GM18873 (cell line): ENCODE results near the gene FARS2.
"Not testable (repeated sequence)": the region's sequence is repeated elsewhere in the genome, so short reads cannot be mapped to it uniquely, and the experiment has no call there.

Experiments
- ATAC-seq: cut with Tn5 transposase; IDR thresholded peaks from one replicate; pipeline ENCODE4 v1.9.1; 2021; ENCODE audit warnings: mild to moderate bottlenecking, moderate library complexity, moderate number of reproducible peaks; ENCODE audit not compliant: unreplicated experiment, low FRiP score

Gene FARS2

GRCh38 chr6:5645328-5646290 is 384.3 kb downstream of the FARS2 start:
- ATAC-seq = no peak

- ATAC-seq = no peak
Observed at GRCh38 chr6:5652406-5653137, 391.3 kb downstream of the FARS2 start.

DNA sequence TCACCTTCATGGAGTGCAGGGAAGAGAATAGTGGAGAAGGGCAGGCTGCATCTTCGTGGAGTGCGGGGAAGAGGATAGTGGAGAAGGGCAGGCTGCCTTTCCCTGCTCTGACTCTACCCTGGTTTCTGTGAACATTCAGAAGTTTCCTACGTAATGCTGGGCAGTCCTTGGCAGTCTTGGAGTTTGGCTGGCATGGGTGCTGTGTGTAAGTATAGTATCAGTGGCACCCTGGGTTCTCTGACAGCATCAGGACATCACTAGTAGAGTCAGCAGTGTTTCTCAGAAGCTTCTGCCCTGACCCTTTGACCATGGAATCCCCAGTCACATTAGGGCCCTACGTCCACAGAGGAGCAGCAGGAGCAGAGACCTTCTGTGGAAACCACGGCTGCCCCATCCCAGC is 392.5 kb downstream of the FARS2 start:
- no peak for ATAC-seq

DNA sequence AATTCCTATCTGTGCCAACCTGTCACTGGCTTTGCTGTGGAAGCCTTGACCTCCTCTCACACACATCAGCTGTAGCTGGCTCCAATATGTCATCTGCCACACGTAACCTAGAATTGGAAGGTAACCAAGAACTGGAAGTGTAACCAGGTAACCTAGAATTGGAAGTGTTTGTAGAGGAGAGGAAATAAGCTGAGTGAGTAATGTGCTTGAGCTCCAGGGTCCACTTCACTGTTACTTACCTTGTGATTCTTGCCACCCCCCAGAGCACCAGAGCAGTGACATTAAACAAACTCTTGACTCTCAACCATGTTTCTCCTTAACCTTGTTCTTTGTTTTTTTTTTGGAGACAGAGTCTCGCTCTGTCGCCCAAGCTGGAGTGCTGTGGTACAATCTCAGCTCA is 394.9 kb downstream of the FARS2 start:
- no peak for ATAC-seq

DNA sequence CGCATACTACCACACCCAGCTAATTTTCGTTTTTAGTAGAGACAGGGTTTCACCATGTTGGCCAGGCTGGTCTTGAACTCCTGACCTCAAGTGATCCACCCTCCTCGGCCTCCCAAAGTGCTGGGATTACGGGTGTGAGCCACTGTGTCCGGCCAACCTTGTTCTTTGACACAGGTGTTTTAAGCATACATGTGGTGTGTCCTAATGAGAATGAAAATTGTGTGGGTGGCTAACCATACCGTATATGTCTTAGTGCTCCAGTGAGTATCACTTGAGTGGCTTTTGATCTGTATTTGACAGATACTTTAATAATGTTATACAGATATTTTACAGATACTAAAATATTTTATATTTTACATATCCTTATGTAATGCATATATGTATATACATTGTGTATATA is 395.4 kb downstream of the FARS2 start:
- ATAC-seq = not testable (repeated sequence)

GRCh38 chr6:5657684-5658430 is 396.5 kb downstream of the FARS2 start:
- ATAC-seq = no peak

DNA sequence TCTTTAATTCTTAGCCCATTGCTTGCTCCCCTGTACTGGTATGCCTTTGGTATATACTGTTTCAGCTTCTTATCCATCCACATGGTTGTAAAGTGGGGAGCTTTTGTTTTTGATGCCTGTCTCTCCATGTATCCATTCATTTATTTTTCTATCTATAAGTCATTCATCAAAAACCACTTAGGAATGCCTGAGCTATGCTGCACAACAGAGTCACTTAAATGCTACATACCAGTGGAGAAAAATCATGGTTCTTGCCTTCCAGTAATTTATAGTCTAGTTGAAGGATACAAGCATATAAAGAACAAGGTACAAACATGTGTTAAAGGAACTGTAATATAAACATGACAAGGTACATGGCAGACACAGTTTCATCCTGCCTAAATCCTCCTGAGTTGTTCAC is 398.2 kb downstream of the FARS2 start:
- ATAC-seq = no peak

DNA sequence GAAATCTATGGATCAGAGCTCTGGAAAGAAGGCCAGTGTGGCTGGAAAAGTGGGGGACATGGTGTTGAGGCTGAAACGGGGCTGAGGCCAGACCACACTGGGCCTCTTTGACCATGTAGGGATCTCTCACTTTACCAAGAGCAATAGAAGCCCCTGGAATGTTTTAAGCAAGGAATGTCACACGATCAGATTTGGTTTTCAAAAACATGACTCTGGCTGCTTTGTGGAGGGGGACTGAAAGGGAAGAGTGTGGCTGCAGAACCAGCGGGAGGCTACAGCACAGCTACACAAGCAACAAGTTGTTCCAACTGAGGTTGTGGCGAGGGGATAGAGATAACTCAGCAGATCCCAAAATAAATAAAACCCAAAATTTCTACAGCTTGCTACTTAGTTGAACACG is 399.5 kb downstream of the FARS2 start:
- no peak for ATAC-seq

GRCh38 chr6:5662797-5663196 is 401.5 kb downstream of the FARS2 start:
- ATAC-seq = no peak

- no peak for ATAC-seq
Observed at GRCh38 chr6:5663259-5663658, 401.9 kb downstream of the FARS2 start.

DNA sequence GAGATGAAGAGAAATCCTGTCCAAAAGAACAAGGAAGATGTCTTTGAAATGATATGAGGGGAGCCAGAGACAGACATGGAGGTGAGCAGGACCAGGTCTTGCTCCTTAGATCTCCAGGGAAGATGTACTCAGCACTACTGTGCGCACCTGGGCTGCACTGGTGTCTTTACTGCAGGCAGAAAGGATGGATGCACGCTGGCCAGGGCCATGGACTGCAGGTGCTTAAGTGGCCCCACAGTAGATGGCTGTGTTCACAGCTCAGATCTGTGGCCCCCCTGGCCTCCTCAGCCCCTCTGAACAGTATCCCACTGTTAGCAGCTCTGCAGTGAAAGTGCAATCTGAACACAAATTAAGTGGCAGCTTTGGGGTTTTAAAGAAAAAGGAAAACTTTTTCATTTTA is 402.4 kb downstream of the FARS2 start:
- ATAC-seq = no peak

DNA sequence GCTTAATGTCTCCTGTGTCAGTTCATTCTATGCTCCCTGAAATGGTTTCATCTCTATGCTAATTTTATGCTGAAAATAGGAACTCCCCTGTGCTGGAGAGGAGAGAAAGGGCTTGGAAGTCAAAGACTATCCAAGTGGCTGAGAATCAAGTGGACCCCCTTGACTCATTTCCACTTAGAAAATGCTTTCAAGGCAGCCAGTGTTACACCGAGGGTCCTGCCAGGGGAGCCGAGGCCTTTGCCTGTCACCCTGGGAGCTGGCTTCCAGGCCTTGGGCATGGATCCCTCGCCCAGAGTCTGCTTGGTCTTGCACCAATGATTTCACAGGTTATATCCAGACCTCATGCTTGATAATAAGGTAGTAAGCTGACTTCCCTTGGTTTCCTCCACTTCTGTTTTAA is 402.8 kb downstream of the FARS2 start:
- no peak for ATAC-seq

- no peak for ATAC-seq
Observed at GRCh38 chr6:5665173-5665572, 403.9 kb downstream of the FARS2 start.

GRCh38 chr6:5665667-5666066 is 404.4 kb downstream of the FARS2 start:
- ATAC-seq = no peak

- no peak for ATAC-seq
Observed at GRCh38 chr6:5666695-5667094, 405.4 kb downstream of the FARS2 start.

GRCh38 chr6:5667737-5668136 is 406.4 kb downstream of the FARS2 start:
- ATAC-seq = no peak

DNA sequence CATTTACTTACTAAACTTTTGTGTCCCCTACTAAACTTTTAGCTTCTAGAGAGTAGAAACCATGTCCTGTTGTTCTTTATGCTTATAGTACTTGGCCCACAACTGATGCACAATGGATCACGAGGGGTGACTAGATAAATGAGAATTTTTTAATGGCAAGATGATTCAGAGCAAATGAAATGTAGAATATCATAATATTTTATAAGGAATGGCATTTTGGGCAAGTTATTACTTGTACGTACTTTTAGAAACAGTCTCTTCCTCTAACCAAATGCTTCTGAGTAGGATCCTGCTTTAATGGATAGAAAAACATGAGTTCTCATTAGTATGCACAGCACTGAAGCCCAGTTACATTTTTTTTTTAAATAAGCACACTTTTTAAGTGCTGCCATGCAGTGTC is 409.1 kb downstream of the FARS2 start:
- no peak for ATAC-seq

DNA sequence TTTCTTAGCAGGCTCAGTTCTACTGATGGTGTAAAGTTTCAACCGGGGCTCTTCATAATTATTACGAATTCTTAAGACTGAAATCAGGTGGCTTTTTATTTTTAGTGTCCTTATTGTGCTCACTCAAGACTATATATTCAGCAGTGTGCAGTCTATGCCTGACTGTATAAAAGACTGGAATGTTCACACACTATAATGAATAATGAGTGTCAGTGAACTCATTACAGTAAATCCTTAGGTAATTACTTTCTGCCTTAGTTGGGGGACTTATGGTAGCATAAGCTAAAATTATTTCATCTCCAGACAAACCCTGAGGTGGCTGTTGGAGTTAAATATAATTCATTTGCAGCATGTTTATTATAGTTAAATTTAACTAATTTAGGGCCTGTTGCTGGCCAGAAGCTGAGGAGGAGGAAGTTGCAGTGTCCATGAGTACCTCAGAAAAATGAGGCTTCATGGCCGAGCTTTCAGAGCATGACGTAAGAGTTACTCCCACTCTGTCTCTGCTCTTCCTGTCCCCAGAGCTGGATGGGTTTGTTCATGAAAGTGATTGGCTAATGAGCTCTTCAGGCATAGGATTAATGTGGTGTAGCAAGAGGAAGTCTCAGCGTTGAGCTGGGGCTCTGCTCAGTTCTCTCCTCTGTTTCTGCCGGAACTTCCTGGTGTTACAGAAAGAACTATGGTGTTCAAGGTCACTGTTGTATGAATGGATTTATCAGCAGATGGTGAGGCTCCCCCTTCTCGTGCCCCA is 409.7 kb downstream of the FARS2 start:
- ATAC-seq = no peak

DNA sequence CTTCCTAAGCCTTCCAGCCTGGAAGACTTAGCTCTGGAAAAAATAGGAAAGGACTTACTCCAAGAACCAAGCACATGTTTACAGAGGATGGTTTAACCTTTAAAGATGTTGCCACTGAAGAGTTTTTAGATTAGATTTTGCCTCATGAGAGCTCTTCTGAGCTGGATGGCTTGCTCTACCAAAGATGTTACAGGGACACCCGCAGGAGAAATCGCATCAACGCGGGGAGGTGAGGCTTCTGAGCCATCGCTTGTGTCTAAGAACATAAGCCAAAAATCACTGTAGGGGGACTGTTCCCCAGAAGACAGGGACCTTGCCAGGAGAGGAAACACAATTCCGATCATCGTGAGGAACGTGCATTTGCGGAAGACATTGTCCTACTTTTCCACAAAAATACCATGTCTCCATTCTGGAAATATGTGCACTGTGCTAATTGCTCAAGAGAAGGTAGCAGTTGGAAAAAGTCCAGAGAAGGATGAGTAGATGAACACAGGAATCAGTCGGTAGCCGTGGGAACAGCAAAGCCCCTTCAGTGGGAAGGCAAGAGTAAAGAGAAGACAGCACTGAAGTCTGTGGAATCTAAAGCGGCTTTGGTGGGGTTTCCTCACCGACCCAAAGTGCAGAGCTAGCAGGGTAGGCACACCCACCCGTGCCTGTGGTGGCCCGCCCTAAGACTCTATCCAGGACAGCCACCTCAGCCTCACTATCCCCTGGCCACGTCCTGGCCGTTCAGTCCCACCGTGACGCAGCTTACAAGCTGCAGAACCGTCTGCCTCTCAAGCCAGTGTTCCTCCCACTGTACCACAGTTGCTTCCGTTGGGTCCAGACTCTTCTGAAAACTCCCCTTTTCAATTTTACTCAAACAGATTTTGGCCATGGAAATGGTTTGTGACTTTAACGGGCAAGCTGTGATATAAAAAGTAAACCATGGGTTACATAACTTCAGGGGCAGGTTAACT is 410.6 kb downstream of the FARS2 start:
- no peak for ATAC-seq
